Naive B cell (primary cell): ENCODE results near the gene CXCR5. TPM values are rescaled to one million over a fixed set of nuclear protein-coding genes. Genes with fewer than 3 reads are reported as not detected.

Experiments used
- ATAC-seq, 2 donors: fragments of 150-1000 bp; cut with Tn5 transposase; 2 replicates each; pipeline ENCODE4 v1.10.0; 2021; ENCODE audit warnings: low read depth in 2 of 2, mild to moderate bottlenecking in 2 of 2, moderate library complexity in 2 of 2
- DNase-seq: peaks from one replicate; pipeline ENCODE4 v3.0.0; 2022
- H3K27ac Mint-ChIP-seq, 6 donors: one replicate each; pipeline ENCODE4 v1.8.0; 2020 to 2022; ENCODE audit warnings: mild to moderate bottlenecking in 6 of 6, mixed read lengths in 6 of 6, moderate library complexity in 5 of 6, inconsistent platforms in 2 of 6
- H3K27me3 Mint-ChIP-seq, 3 donors: one replicate each; pipeline ENCODE4 v1.8.0; 2021 to 2022; ENCODE audit warnings: mixed read lengths in 3 of 3, mild to moderate bottlenecking in 1 of 3
- H3K36me3 Mint-ChIP-seq, 2 donors: one replicate each; pipeline ENCODE4 v1.8.0; 2020 to 2022; ENCODE audit warnings: mixed read lengths in 2 of 2, inconsistent platforms in 1 of 2, mild to moderate bottlenecking in 1 of 2
- H3K4me1 Mint-ChIP-seq, 3 donors: one replicate each; pipeline ENCODE4 v1.8.0; 2020 to 2022; ENCODE audit warnings: mixed read lengths in 3 of 3, inconsistent platforms in 1 of 3, mild to moderate bottlenecking in 1 of 3, moderate library complexity in 1 of 3
- H3K4me3 Mint-ChIP-seq, 8 donors: one replicate each; pipeline ENCODE4 v1.8.0; 2020 to 2022; ENCODE audit warnings: mild to moderate bottlenecking in 8 of 8, mixed read lengths in 8 of 8, moderate library complexity in 8 of 8, inconsistent platforms in 2 of 8
- H3K9me3 Mint-ChIP-seq, 7 donors: one replicate each; pipeline ENCODE4 v1.8.0; 2020 to 2022; ENCODE audit warnings: mixed read lengths in 7 of 7, mild to moderate bottlenecking in 5 of 7, inconsistent platforms in 2 of 7, moderate library complexity in 1 of 7
- polyA plus RNA-seq, 6 donors: library from polyadenylated mRNA; unstranded; fragments of 300-500 nt; fragmentation: Illumina TruSeq; gene quantifications; one replicate each; pipeline ENCODE4 v1.2.3, GENCODE V29; 2021; ENCODE audit warnings: low read depth in 6 of 6

Gene CXCR5
- polyA plus RNA-seq, 6 donors from 2014 or later, result 101 to 157 (median 116) TPM

DNA sequence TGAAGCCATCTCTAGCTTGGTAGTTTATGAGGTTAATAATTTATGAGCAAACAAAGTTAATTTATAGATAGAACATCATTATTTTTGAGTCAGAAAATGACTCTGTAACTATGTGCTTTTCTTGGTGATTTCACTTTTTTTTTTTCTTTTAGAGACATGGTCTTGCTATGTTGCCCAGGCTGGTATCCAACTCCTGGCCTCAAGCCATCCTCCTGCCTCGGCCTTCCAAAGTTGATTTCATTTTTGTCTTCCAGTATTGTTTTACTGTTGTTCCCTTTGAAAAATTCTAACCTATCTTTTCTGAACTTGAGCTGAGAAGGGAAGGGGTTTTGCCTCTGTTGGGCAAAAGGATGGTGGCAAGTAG, 706 bp upstream of the CXCR5 start:
- Mint-ChIP-seq H3K9me3 (peaks cover 0 to 2% (median 0%) of the 10 kb centered on the region in 7 donors), H3K4me1 (peaks cover 65 to 85% (median 81%) of the 10 kb centered on the region in 3 donors), H3K36me3 (peaks cover 23 to 27% of the 10 kb centered on the region in 2 donors), H3K4me3 (peak overlapping the region; percentile 87 to 99 (median 96)), H3K27me3 (no peaks in the 10 kb centered on the region), H3K27ac (peak overlapping the region; percentile 98 to 100 (median 100))
- no peak for DNase-seq
- no peak for ATAC-seq

DNA sequence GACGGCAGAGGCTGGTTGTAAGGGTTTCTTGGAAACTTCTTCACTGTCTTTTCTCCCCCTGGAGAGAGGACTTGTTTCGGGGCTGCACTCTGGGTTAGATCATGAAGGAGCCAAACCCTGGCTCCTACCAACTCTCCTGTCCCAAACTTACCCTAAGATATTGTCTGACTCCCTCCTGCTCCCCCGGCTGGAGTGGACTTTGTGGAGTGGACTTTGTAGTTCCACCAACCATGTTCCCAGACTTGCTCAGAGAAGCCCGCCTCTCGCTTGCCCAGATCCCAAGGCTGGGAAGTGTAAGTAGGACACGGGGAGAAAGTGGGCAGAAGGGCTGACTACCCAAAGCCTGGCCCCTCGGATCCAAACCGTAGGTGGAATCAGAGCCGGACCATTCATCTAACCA, 1.2 kb downstream of the CXCR5 start:
- no peak for DNase-seq
- Mint-ChIP-seq H3K9me3 (peaks cover 0 to 2% (median 0%) of the 10 kb centered on the region in 7 donors), H3K27me3 (no peaks in the 10 kb centered on the region), H3K4me3 (peak overlapping the region; percentile 87 to 99 (median 96)), H3K4me1 (peaks cover 73 to 86% (median 83%) of the 10 kb centered on the region in 3 donors), H3K36me3 (peaks cover 27 to 35% of the 10 kb centered on the region in 2 donors), H3K27ac (peak overlapping the region; percentile 98 to 100 (median 100))
- no peak for ATAC-seq

DNA sequence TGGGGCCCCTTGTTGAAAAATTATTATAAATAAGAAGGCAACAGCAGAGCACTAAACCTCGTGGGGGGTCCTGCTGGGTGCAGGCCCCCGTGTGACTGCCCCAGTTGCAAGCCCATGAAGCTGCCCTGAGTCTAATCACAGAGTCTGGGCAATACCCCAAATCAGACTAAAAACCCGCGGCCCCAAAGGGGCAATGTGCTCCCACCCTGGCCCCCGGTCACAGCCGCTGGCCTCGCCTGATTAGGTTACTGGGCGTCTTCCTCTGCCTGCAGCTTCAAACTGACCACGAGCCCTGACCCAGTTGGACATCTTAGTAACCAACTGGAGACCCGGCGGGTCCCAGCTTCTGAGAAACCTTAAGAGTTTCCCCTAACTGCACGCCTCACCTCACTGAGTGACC, 1.6 kb downstream of the CXCR5 start:
- ATAC-seq (no peak), DNase-seq (no peak)
- Mint-ChIP-seq H3K4me3 (peak overlapping the region; percentile 87 to 99 (median 96)), H3K27me3 (no peaks in the 10 kb centered on the region), H3K4me1 (peaks cover 75 to 87% (median 84%) of the 10 kb centered on the region in 3 donors), H3K36me3 (peaks cover 31 to 39% of the 10 kb centered on the region in 2 donors), H3K27ac (peak overlapping the region; percentile 98 to 100 (median 100)), H3K9me3 (peaks cover 0 to 2% (median 0%) of the 10 kb centered on the region in 7 donors)

DNA sequence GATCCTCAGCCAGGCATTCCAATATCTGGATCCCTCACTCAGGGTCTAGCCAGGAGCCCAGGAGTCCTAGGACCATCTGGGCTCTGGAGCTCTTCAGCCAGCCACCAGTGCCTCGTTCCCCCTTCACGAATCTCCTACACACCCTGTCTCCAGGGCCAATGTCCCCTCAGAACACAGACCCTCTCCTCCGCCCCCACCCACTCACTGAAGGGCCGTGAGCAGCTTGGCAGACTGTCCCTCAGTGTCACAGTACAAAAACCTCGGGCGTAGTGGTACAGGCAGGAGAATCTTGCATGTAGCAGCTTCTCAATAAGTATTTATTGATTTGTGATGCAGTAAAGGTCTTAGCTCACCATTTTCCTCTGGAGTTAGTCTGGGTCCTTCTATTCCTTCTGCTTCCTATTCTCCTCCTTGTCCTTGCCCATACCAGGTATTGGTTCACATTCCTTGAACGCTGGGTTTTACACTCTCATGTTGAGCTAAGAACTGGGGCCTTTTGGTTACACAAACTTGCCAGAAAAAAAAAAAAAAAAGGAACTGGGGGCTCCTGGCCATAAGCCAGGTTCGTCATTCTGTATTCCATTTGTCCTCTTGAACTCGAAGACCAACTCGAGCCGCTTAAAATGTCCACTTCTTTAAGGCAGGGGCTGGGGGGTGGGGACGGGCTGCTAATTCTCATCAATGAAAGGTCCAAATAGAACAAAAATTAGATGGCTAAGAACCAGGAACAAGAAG, 2.3 kb downstream of the CXCR5 start:
- Mint-ChIP-seq H3K27ac (peak overlapping the region; percentile 98 to 100 (median 100)), H3K36me3 (peaks cover 37 to 46% of the 10 kb centered on the region in 2 donors), H3K27me3 (no peaks in the 10 kb centered on the region), H3K4me1 (peaks cover 78 to 89% (median 84%) of the 10 kb centered on the region in 3 donors), H3K4me3 (peak overlapping the region; percentile 87 to 99 (median 96)), H3K9me3 (peaks cover 0 to 2% (median 0%) of the 10 kb centered on the region in 7 donors)
- ATAC-seq (no peak), DNase-seq (no peak)

DNA sequence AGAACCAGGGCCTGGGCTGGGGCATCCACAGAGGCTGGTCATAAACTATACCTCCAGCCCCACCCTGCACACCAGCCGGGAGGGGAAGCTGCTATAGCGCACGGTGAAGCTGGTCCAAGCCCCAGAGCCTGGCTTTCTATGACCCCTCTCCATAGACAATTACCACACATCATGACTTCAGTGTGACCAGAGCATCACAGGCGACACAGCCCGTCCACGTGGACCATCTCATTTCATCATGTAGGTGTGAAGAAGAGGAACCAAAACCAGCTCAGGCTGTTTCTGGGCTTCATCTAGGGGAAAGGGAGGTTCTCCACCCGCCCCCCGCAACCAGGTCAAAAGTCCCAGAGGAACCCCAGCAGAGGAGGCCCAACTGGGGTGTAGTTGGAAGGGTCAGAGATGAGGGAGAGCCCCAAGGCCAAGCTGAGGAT, 3.0 kb downstream of the CXCR5 start:
- H3K9me3 Mint-ChIP-seq, result peaks cover 0 to 2% (median 0%) of the 10 kb centered on the region in 7 donors
- peaks cover 73 to 89% (median 84%) of the 10 kb centered on the region in 3 donors for H3K4me1 Mint-ChIP-seq
- peak overlapping the region; percentile 87 to 99 (median 96) for H3K4me3 Mint-ChIP-seq
- H3K27ac Mint-ChIP-seq, result peak overlapping the region; percentile 98 to 100 (median 100)
- peak; percentile 87 for DNase-seq
- no peaks in the 10 kb centered on the region for H3K27me3 Mint-ChIP-seq
- peaks cover 37 to 46% of the 10 kb centered on the region in 2 donors for H3K36me3 Mint-ChIP-seq
- peak; percentile 63 to 65 for ATAC-seq

DNA sequence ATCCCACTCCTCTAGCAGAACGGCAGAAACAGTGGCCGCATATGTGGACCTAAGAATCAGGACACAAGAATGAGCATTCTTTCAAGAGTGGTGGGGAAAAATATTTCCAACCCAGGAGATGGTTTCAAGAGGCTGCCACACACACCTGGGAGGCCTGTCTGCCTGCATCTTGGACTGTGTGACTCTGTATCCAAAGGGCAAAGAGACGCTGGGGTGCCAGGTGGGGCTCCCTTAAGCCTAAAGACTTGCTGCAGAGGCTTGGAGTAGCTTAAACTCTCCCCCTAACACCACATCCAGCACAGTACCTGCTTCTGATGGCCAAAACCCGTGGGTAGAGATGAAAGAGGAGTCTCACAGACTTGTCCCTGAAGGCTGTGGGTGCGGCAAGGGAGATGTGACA, 3.5 kb downstream of the CXCR5 start:
- no peak for DNase-seq
- Mint-ChIP-seq H3K27me3 (no peaks in the 10 kb centered on the region), H3K27ac (peak overlapping the region; percentile 98 to 100 (median 100)), H3K36me3 (peaks cover 37 to 46% of the 10 kb centered on the region in 2 donors), H3K4me3 (peak overlapping the region; percentile 87 to 99 (median 96)), H3K4me1 (peaks cover 77 to 93% (median 87%) of the 10 kb centered on the region in 3 donors), H3K9me3 (peaks cover 0 to 2% (median 0%) of the 10 kb centered on the region in 7 donors)
- no peak for ATAC-seq

DNA sequence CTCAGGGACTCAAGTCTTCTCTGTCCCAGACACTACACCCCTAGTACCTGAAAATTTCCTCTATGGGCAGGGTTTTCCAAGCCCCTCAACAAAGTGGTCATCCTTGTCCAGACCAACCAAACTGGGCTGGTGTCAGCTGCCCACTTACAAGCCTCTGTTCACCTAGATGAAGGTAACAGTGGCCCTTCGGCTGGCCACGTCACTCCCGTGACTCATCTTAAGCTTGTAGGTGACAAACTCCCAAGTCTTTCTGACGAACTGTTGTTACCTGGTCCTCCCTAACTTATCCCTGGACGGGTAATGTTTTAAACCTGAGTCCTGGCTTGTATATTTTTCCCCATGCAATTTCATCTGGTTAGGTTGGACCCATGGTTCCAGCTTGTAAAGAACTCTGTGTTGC, 4.7 kb downstream of the CXCR5 start:
- no peak for ATAC-seq
- peaks cover 37 to 51% of the 10 kb centered on the region in 2 donors for H3K36me3 Mint-ChIP-seq
- no peak for DNase-seq

DNA sequence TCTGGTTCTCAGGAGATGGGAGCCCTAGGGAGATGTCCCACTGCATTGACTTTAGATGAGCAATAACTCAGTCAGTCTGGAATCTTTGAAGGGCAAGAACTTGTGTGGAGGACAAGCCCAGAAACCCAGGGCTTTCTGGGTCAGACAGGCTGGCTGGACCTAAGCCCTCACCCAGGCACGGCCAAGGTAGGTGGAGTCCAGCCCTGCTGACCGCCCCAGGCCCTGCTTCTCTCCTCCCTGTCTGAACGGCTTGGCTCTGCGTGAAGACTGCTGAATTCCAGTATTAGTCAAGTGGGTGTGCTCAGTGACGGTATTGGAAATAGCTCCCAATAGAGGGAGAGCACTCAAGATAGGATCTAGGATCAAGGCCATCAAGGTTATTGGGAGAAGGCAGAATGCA, 6.1 kb downstream of the CXCR5 start:
- H3K27ac Mint-ChIP-seq, result peak overlapping the region; percentile 76 to 100 (median 98)
- H3K4me3 Mint-ChIP-seq, result peak overlapping the region; percentile 82 to 98 (median 90)
- H3K4me1 Mint-ChIP-seq, result peaks cover 80 to 95% (median 94%) of the 10 kb centered on the region in 3 donors
- H3K36me3 Mint-ChIP-seq, result peaks cover 40% of the 10 kb centered on the region in 2 donors
- no peaks in the 10 kb centered on the region for H3K9me3 Mint-ChIP-seq
- H3K27me3 Mint-ChIP-seq, result no peaks in the 10 kb centered on the region
- DNase-seq, result no peak
- ATAC-seq, result no peak

More for the DNA sequence above, 4.7 kb downstream of the CXCR5 start:
- Mint-ChIP-seq H3K4me3 (peak overlapping the region; percentile 87 to 99 (median 96)), H3K9me3 (peaks cover 0 to 2% (median 0%) of the 10 kb centered on the region in 7 donors), H3K4me1 (peaks cover 77 to 92% (median 87%) of the 10 kb centered on the region in 3 donors), H3K27me3 (no peaks in the 10 kb centered on the region), H3K27ac (peak overlapping the region; percentile 96 to 100 (median 100))

DNA sequence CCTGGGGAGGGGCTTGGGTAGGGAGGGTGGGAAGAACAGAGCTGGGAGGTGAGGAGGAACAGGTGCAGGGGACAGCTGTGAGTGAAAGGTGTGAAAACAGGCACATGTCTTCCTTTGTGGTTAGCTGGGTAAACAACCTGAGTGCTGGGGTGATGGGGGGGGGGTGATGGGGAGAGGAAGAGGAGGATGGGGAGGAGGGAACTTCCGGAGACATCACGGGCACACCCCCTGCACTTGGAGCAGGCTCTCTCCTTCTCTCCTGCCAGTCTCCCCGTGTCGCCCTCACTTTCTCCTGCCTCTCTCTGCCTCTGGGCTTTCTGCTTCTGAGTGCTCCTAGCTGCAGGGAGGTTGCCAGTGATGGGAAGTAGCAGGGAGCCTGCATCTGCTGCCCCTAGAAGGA, 8.8 kb downstream of the CXCR5 start:
- Mint-ChIP-seq H3K27ac (peak overlapping the region; percentile 93 to 100 (median 99)), H3K4me1 (peaks cover 89 to 100% (median 99%) of the 10 kb centered on the region in 3 donors), H3K27me3 (no peaks in the 10 kb centered on the region), H3K36me3 (peaks cover 24 to 41% of the 10 kb centered on the region in 2 donors), H3K9me3 (no peaks in the 10 kb centered on the region), H3K4me3 (peak overlapping the region; percentile 83 to 98 (median 92))
- peak; percentile 57 for DNase-seq
- peak; percentile 37 to 40 for ATAC-seq

DNA sequence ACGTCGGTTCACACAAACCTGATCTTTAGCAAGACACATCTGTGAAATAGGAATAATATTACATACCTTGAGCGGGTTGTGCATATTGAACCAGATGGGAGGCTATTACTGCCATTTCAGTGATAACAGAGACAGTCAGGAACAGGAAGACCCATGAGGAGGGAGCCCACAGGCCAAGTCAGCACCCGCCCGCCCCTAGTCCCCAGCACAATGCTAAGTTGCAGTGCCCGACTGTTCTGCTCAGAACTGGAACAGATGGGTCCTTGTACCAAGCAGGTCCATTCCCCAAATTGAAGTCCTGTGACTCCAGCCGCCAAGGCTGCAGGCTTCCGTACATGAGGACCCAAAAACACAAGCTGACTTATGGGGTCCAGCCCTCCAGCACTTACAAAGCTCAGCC, 9.3 kb downstream of the CXCR5 start:
- H3K27ac Mint-ChIP-seq, result peak overlapping the region; percentile 93 to 100 (median 99)
- peak overlapping the region; percentile 83 to 98 (median 92) for H3K4me3 Mint-ChIP-seq
- no peak for DNase-seq
- no peaks in the 10 kb centered on the region for H3K27me3 Mint-ChIP-seq
- no peaks in the 10 kb centered on the region for H3K9me3 Mint-ChIP-seq
- peaks cover 24 to 40% of the 10 kb centered on the region in 2 donors for H3K36me3 Mint-ChIP-seq
- peaks cover 89 to 100% (median 99%) of the 10 kb centered on the region in 3 donors for H3K4me1 Mint-ChIP-seq
- no peak for ATAC-seq

DNA sequence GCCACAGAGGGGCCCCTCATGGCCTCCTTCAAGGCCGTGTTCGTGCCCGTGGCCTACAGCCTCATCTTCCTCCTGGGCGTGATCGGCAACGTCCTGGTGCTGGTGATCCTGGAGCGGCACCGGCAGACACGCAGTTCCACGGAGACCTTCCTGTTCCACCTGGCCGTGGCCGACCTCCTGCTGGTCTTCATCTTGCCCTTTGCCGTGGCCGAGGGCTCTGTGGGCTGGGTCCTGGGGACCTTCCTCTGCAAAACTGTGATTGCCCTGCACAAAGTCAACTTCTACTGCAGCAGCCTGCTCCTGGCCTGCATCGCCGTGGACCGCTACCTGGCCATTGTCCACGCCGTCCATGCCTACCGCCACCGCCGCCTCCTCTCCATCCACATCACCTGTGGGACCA, 10.0 kb downstream of the CXCR5 start:
- ATAC-seq, result no peak
- Mint-ChIP-seq H3K36me3 (peaks cover 19 to 40% of the 10 kb centered on the region in 2 donors), H3K4me1 (peaks cover 85 to 99% (median 94%) of the 10 kb centered on the region in 3 donors), H3K4me3 (peak overlapping the region; percentile 84 to 97 (median 91)), H3K27ac (peak overlapping the region; percentile 98 to 100 (median 99)), H3K27me3 (no peaks in the 10 kb centered on the region), H3K9me3 (no peaks in the 10 kb centered on the region)
- DNase-seq, result no peak

DNA sequence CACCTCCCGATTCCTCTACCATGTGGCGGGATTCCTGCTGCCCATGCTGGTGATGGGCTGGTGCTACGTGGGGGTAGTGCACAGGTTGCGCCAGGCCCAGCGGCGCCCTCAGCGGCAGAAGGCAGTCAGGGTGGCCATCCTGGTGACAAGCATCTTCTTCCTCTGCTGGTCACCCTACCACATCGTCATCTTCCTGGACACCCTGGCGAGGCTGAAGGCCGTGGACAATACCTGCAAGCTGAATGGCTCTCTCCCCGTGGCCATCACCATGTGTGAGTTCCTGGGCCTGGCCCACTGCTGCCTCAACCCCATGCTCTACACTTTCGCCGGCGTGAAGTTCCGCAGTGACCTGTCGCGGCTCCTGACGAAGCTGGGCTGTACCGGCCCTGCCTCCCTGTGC, 10.5 kb downstream of the CXCR5 start:
- Mint-ChIP-seq H3K27ac (peak overlapping the region; percentile 98 to 100 (median 99)), H3K36me3 (peaks cover 19 to 40% of the 10 kb centered on the region in 2 donors), H3K4me1 (peaks cover 80 to 95% (median 89%) of the 10 kb centered on the region in 3 donors), H3K27me3 (no peaks in the 10 kb centered on the region), H3K4me3 (peak overlapping the region; percentile 84 to 94 (median 90)), H3K9me3 (no peaks in the 10 kb centered on the region)
- no peak for DNase-seq
- no peak for ATAC-seq

DNA sequence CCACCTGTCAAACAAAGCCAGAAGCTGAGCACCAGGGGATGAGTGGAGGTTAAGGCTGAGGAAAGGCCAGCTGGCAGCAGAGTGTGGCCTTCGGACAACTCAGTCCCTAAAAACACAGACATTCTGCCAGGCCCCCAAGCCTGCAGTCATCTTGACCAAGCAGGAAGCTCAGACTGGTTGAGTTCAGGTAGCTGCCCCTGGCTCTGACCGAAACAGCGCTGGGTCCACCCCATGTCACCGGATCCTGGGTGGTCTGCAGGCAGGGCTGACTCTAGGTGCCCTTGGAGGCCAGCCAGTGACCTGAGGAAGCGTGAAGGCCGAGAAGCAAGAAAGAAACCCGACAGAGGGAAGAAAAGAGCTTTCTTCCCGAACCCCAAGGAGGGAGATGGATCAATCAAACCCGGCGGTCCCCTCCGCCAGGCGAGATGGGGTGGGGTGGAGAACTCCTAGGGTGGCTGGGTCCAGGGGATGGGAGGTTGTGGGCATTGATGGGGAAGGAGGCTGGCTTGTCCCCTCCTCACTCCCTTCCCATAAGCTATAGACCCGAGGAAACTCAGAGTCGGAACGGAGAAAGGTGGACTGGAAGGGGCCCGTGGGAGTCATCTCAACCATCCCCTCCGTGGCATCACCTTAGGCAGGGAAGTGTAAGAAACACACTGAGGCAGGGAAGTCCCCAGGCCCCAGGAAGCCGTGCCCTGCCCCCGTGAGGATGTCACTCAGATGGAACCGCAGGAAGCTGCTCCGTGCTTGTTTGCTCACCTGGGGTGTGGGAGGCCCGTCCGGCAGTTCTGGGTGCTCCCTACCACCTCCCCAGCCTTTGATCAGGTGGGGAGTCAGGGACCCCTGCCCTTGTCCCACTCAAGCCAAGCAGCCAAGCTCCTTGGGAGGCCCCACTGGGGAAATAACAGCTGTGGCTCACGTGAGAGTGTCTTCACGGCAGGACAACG, 11.7 kb downstream of the CXCR5 start:
- Mint-ChIP-seq H3K27me3 (no peaks in the 10 kb centered on the region), H3K9me3 (no peaks in the 10 kb centered on the region), H3K4me3 (peak overlapping the region; percentile 87 to 94 (median 91)), H3K36me3 (peaks cover 11 to 32% of the 10 kb centered on the region in 2 donors), H3K27ac (peak overlapping the region; percentile 98 to 100 (median 99)), H3K4me1 (peaks cover 71 to 90% (median 87%) of the 10 kb centered on the region in 3 donors)
- peak; percentile 83 to 85 for ATAC-seq
- peak; percentile 90 for DNase-seq
